HK-2 (cell line): ENCODE results near the gene USP25.

Experiments used
- DNase-seq: peaks from one replicate; pipeline ENCODE4 v3.0.0-alpha.2; 2018; ENCODE audit not compliant: unreplicated experiment

The USP25 gene

GRCh38 chr21:15729674-15730483 lies at the start of gene USP25:
Gene USP25, plus strand, starts transcription at chr21:15729982. Its CDS starts 412 bp downstream, at chr21:15730394.
- peak; percentile 82 for DNase-seq

- DNase-seq: no peak
Observed at GRCh38 chr21:15682186-15682895, 47.4 kb upstream of the USP25 start.

- no peak for DNase-seq
Observed at GRCh38 chr21:15682977-15683376, 46.8 kb upstream of the USP25 start.

- no peak for DNase-seq
Observed at GRCh38 chr21:15686506-15686905, 43.3 kb upstream of the USP25 start.

GRCh38 chr21:15687208-15687607 lies 42.6 kb upstream of the USP25 start:
- no peak for DNase-seq

GRCh38 chr21:15688016-15688415 lies 41.8 kb upstream of the USP25 start:
- DNase-seq: no peak

- DNase-seq: no peak
Observed at GRCh38 chr21:15688809-15689208, 41.0 kb upstream of the USP25 start.

GRCh38 chr21:15692711-15693110 lies 37.1 kb upstream of the USP25 start:
- DNase-seq: no peak

GRCh38 chr21:15695241-15695640 lies 34.5 kb upstream of the USP25 start:
- no peak for DNase-seq

GRCh38 chr21:15701830-15702229 lies 28.0 kb upstream of the USP25 start:
- DNase-seq: no peak

GRCh38 chr21:15703932-15704331 lies 25.9 kb upstream of the USP25 start:
- no peak for DNase-seq

- DNase-seq: peak; percentile 6
Observed at GRCh38 chr21:15706696-15707095, 23.1 kb upstream of the USP25 start.

- DNase-seq: no peak
Observed at GRCh38 chr21:15713412-15713811, 16.4 kb upstream of the USP25 start.

GRCh38 chr21:15718711-15719110 lies 11.1 kb upstream of the USP25 start:
- no peak for DNase-seq

GRCh38 chr21:15719976-15720375 lies 9.8 kb upstream of the USP25 start:
- DNase-seq: no peak

- no peak for DNase-seq
Observed at GRCh38 chr21:15722591-15723324, 7.0 kb upstream of the USP25 start.

- DNase-seq: no peak
Observed at GRCh38 chr21:15725949-15726348, 3.8 kb upstream of the USP25 start.

GRCh38 chr21:15728046-15728445 lies 1.7 kb upstream of the USP25 start:
- DNase-seq: no peak

GRCh38 chr21:15729346-15729673 lies 472 bp upstream of the USP25 start:
- no peak for DNase-seq

- DNase-seq: no peak
Observed at GRCh38 chr21:15730484-15731242, 881 bp downstream of the USP25 start.

- no peak for DNase-seq
Observed at GRCh38 chr21:15731243-15731613, 1.4 kb downstream of the USP25 start.
